ENCODE results near the gene CFAP206. TPM values are rescaled to one million over a fixed set of nuclear protein-coding genes. Genes with fewer than 3 reads are reported as not detected.
A peak's percentile ranks its signal among the peaks of the same experiment; 100 is the strongest.

CFAP206 gene
- total and polyA plus RNA-seq, 7 experiments from 2014 or later: not detected

- no peak overlapping the region for H3K4me3 Mint-ChIP-seq
- Histone ChIP-seq H3K36me3 (ENCODE audit: control insufficient read depth in 2 of 3, insufficient read depth in 3 of 3, low read length in 3 of 3) (no peaks in the 10 kb centered on the region), H3K4me3 (ENCODE audit: low read length) (no peak overlapping the region), H3K27me3 (ENCODE audit: control insufficient read depth in 2 of 2, insufficient read depth in 2 of 2, low read length in 2 of 2) (peaks cover 0 to 3% of the 10 kb centered on the region in 2 donors), H3K27ac (ENCODE audit: low read depth, low read length) (no peak overlapping the region), H3K4me1 (ENCODE audit: control insufficient read depth in 2 of 2, insufficient read depth in 2 of 2, low read length in 2 of 2) (no peaks in the 10 kb centered on the region), H3K9me3 (ENCODE audit: control insufficient read depth in 2 of 3, low read length in 3 of 3) (no peaks in the 10 kb centered on the region)
- no peak overlapping the region for H3K27ac Mint-ChIP-seq
- H3K9me3 Mint-ChIP-seq: peaks cover 0 to 4% (median 0%) of the 10 kb centered on the region in 11 donors
- no peaks in the 10 kb centered on the region for H3K4me1 Mint-ChIP-seq
- peaks cover 5 to 41% (median 16%) of the 10 kb centered on the region in 5 donors for H3K27me3 Mint-ChIP-seq
- ATAC-seq (peak; percentile 83), DNase-seq (peak; percentile 8 to 51 (median 44))
- ChIA-PET CTCF (no interaction called here), POLR2A (no interaction called here)
- no peaks in the 10 kb centered on the region for H3K36me3 Mint-ChIP-seq
- intact Hi-C loops (cut with micrococcal nuclease): loop anchor here in 1 of 2 donors (2.0 kb wide), 2 partner anchors 28 to 36 kb away; partner anchors contain the start of gene SLC35A1
Measured at GRCh38 chr6:87436435-87436834, 28.7 kb downstream of the CFAP206 start.

- Histone ChIP-seq H3K36me3 (ENCODE audit: control insufficient read depth in 2 of 3, insufficient read depth in 3 of 3, low read length in 3 of 3) (no peaks in the 10 kb centered on the region), H3K4me3 (ENCODE audit: low read length) (no peak overlapping the region), H3K27me3 (ENCODE audit: control insufficient read depth in 2 of 2, insufficient read depth in 2 of 2, low read length in 2 of 2) (peaks cover 0 to 3% of the 10 kb centered on the region in 2 donors), H3K27ac (ENCODE audit: low read depth, low read length) (no peak overlapping the region), H3K4me1 (ENCODE audit: control insufficient read depth in 2 of 2, insufficient read depth in 2 of 2, low read length in 2 of 2) (no peaks in the 10 kb centered on the region), H3K9me3 (ENCODE audit: control insufficient read depth in 2 of 3, low read length in 3 of 3) (no peaks in the 10 kb centered on the region)
- POLR2A ChIA-PET: no interaction called here
- ATAC-seq (no peak), DNase-seq (no peak)
- CTCF ChIA-PET: interaction anchor here (0.7 kb wide), 1 partner anchor 22 kb away, joined by 4 read pairs; no protein-coding TSS in a partner anchor
- H3K27me3 Mint-ChIP-seq: peaks cover 3 to 33% (median 15%) of the 10 kb centered on the region in 5 donors
- H3K4me3 Mint-ChIP-seq: no peak overlapping the region
- no peaks in the 10 kb centered on the region for H3K4me1 Mint-ChIP-seq
- peaks cover 0 to under 1% (median 0%) of the 10 kb centered on the region in 5 donors for H3K36me3 Mint-ChIP-seq
- peaks cover 0 to 19% (median 6%) of the 10 kb centered on the region in 11 donors for H3K9me3 Mint-ChIP-seq
- intact Hi-C loops (cut with micrococcal nuclease): no loop called here
- H3K27ac Mint-ChIP-seq: no peak overlapping the region
Measured at GRCh38 chr6:87441711-87442110, 33.9 kb downstream of the CFAP206 start.

DNA sequence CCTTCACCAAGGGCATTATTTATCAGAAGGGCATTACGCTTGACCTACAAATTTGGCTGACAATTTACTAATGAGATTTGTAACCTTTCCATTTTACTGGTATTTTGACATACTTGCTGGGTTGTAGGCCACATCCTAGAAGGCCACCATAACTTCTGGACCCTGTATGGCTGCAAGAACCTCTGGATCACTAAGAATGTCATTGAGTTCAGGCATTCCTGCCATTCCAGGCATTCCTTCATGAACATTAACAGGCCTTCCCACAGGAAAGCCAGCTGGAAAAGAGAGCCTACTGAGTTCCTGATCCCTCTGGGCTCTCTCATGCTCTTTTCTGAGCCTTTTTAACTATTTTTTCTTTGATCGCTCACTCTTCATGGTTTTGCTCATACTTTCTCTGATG, 36.6 kb downstream of the CFAP206 start:
- no peak for DNase-seq
- no peak overlapping the region for H3K4me3 Mint-ChIP-seq
- peaks cover 0 to 7% (median 0%) of the 10 kb centered on the region in 5 donors for H3K36me3 Mint-ChIP-seq
- H3K27ac Mint-ChIP-seq: no peak overlapping the region
- Histone ChIP-seq H3K36me3 (ENCODE audit: control insufficient read depth in 2 of 3, insufficient read depth in 3 of 3, low read length in 3 of 3) (no peaks in the 10 kb centered on the region), H3K27ac (ENCODE audit: low read depth, low read length) (no peak overlapping the region), H3K4me1 (ENCODE audit: control insufficient read depth in 2 of 2, insufficient read depth in 2 of 2, low read length in 2 of 2) (no peaks in the 10 kb centered on the region), H3K4me3 (ENCODE audit: low read length) (no peak overlapping the region), H3K27me3 (ENCODE audit: control insufficient read depth in 2 of 2, insufficient read depth in 2 of 2, low read length in 2 of 2) (peaks cover 0 to 6% of the 10 kb centered on the region in 2 donors), H3K9me3 (ENCODE audit: control insufficient read depth in 2 of 3, low read length in 3 of 3) (no peaks in the 10 kb centered on the region)
- no peak for ATAC-seq
- H3K27me3 Mint-ChIP-seq: peaks cover 3 to 42% (median 27%) of the 10 kb centered on the region in 5 donors
- CTCF ChIA-PET: no interaction called here
- POLR2A ChIA-PET: no interaction called here
- intact Hi-C loops (cut with micrococcal nuclease): no loop called here
- H3K4me1 Mint-ChIP-seq: no peaks in the 10 kb centered on the region
- H3K9me3 Mint-ChIP-seq: peaks cover 0 to 19% (median 6%) of the 10 kb centered on the region in 11 donors

- POLR2A ChIA-PET: no interaction called here
- Histone ChIP-seq H3K27ac (ENCODE audit: low read depth, low read length) (no peak overlapping the region), H3K9me3 (ENCODE audit: control insufficient read depth in 2 of 3, low read length in 3 of 3) (no peaks in the 10 kb centered on the region), H3K36me3 (ENCODE audit: control insufficient read depth in 2 of 3, insufficient read depth in 3 of 3, low read length in 3 of 3) (no peaks in the 10 kb centered on the region), H3K4me1 (ENCODE audit: control insufficient read depth in 2 of 2, insufficient read depth in 2 of 2, low read length in 2 of 2) (no peaks in the 10 kb centered on the region), H3K4me3 (ENCODE audit: low read length) (no peak overlapping the region), H3K27me3 (ENCODE audit: control insufficient read depth in 2 of 2, insufficient read depth in 2 of 2, low read length in 2 of 2) (no peaks in the 10 kb centered on the region)
- H3K27ac Mint-ChIP-seq: no peak overlapping the region
- H3K4me3 Mint-ChIP-seq: no peak overlapping the region
- no peaks in the 10 kb centered on the region for H3K4me1 Mint-ChIP-seq
- ATAC-seq: no peak
- CTCF ChIA-PET: no interaction called here
- peaks cover 34 to 65% (median 40%) of the 10 kb centered on the region in 5 donors for H3K27me3 Mint-ChIP-seq
- H3K36me3 Mint-ChIP-seq: peaks cover 0 to 4% (median 0%) of the 10 kb centered on the region in 5 donors
- DNase-seq: no peak
- peaks cover 0 to 16% (median 4%) of the 10 kb centered on the region in 11 donors for H3K9me3 Mint-ChIP-seq
- intact Hi-C loops (cut with micrococcal nuclease): no loop called here
Measured at GRCh38 chr6:87465051-87465450, 57.3 kb downstream of the CFAP206 start.

DNA sequence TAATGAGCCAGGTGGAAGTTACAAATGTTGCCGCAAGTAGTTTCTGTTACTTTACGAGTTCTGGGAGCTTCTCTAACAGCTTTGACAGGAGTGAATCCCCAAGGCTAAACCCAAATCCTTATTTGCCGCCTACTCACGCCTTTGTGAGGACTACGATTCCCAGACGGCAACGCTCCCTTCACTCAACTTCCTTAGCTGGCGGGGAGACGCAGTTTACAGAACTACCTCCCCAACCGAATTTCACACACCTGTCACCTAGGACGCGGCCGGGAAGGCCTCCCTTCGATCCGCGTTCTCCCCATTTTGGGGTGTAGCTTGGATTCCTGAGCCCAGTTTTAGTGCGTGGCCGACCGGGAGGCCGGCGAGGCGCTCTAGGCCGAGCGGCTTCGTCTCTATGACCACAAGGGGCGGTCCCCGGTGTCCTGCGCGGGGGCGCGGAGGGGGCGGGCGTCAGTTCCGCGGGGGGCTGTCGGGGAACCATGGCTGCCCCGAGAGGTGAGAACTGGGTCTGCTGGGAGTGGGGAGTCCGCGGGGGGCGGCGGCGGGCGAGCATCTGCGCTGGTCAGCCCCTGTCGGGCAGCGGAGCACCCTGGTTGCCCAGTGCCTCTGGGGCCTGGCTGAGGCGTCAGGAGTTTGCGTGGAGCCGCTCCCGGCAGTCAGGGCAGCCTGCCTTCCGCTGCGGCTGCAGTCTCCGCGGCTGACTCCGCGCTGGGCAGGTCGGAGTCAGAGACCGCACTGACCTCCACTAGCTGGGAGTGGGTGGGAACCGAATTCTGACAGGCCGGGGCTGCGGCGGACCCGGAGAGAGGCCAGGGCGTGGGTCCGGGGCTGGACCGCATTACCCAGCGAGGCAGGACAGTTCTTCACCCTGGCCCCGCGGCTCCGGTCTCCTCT, 65.0 kb downstream of the CFAP206 start, which contains the start of gene SLC35A1:
Gene SLC35A1, plus strand, starts transcription at position 450 of the 894 bp plus-strand sequence. Its CDS starts 30 bp downstream, at position 480.
- Mint-ChIP-seq H3K4me3 (peak within 1 kb of the TSS; percentile 88 to 99 (median 98)), H3K27ac (peak within 1 kb of the TSS; percentile 95 to 100 (median 99)), H3K27me3 (peaks cover 2 to 14% (median 9%) of the 10 kb centered on the region in 5 donors), H3K4me1 (peaks cover 14 to 31% (median 20%) of the 10 kb centered on the region in 7 donors), H3K36me3 (peaks cover 0 to 5% (median 0%) of the 10 kb centered on the region in 5 donors), H3K9me3 (peaks cover 0 to 2% (median 0%) of the 10 kb centered on the region in 11 donors)
- ChIA-PET POLR2A (interaction anchor here (0.6 to 2.3 kb wide), 8 partner anchors 12 to 320 kb away, joined by 3 to 9 read pairs (median 3); partner anchors contain the start of genes AKIRIN2, ORC3 and RARS2), CTCF (no interaction called here)
- Histone ChIP-seq H3K4me3 (ENCODE audit: low read length) (peak within 1 kb of the TSS; percentile 81), H3K36me3 (ENCODE audit: control insufficient read depth in 2 of 3, insufficient read depth in 3 of 3, low read length in 3 of 3) (peaks cover 0 to 12% (median 0%) of the 10 kb centered on the region in 3 experiments), H3K27ac (ENCODE audit: low read depth, low read length) (peak within 1 kb of the TSS; percentile 93), H3K27me3 (ENCODE audit: control insufficient read depth in 2 of 2, insufficient read depth in 2 of 2, low read length in 2 of 2) (no peaks in the 10 kb centered on the region), H3K4me1 (ENCODE audit: control insufficient read depth in 2 of 2, insufficient read depth in 2 of 2, low read length in 2 of 2) (peaks cover 9 to 11% of the 10 kb centered on the region in 2 donors), H3K9me3 (ENCODE audit: control insufficient read depth in 2 of 3, low read length in 3 of 3) (no peaks in the 10 kb centered on the region)
- intact Hi-C loops (cut with micrococcal nuclease): loop anchor here (1.0 to 10.0 kb wide), 14 partner anchors 36 to 1878 kb away; partner anchors contain the start of genes AKIRIN2 (in 2 of the 2), ORC3 (in 2 of the 2), SMIM8 (in 2 of the 2) and ZNF292 (in 2 of the 2)
- peak; percentile 78 to 92 (median 87) for DNase-seq
- peak; percentile 97 for ATAC-seq

- ChIA-PET POLR2A (interaction anchor here (1.3 to 2.3 kb wide), 3 partner anchors 13 to 118 kb away, joined by 3 to 9 read pairs (median 5); partner anchors contain the start of genes ORC3 and RARS2), CTCF (no interaction called here)
- Mint-ChIP-seq H3K36me3 (peaks cover 0 to 12% (median 7%) of the 10 kb centered on the region in 5 donors), H3K27ac (peak overlapping the region; percentile 76 to 100 (median 97)), H3K4me3 (peak overlapping the region; percentile 88 to 99 (median 98)), H3K9me3 (peaks cover 0 to 2% (median 0%) of the 10 kb centered on the region in 11 donors), H3K4me1 (peaks cover 14 to 31% (median 21%) of the 10 kb centered on the region in 7 donors), H3K27me3 (peaks cover 0 to 7% (median 2%) of the 10 kb centered on the region in 5 donors)
- intact Hi-C loops (cut with micrococcal nuclease): loop anchor here (1.0 to 10.0 kb wide), 8 partner anchors 37 to 1879 kb away; partner anchors contain the start of genes ORC3 (in 1 of the 2), PNRC1 (in 1 of the 2), RNGTT (in 1 of the 2) and SNX14 (in 1 of the 2)
- Histone ChIP-seq H3K4me1 (ENCODE audit: control insufficient read depth in 2 of 2, insufficient read depth in 2 of 2, low read length in 2 of 2) (peaks cover 9 to 11% of the 10 kb centered on the region in 2 donors), H3K27ac (ENCODE audit: low read depth, low read length) (peak overlapping the region; percentile 93), H3K9me3 (ENCODE audit: control insufficient read depth in 2 of 3, low read length in 3 of 3) (no peaks in the 10 kb centered on the region), H3K4me3 (ENCODE audit: low read length) (peak overlapping the region; percentile 81), H3K27me3 (ENCODE audit: control insufficient read depth in 2 of 2, insufficient read depth in 2 of 2, low read length in 2 of 2) (no peaks in the 10 kb centered on the region), H3K36me3 (ENCODE audit: control insufficient read depth in 2 of 3, insufficient read depth in 3 of 3, low read length in 3 of 3) (peaks cover 0 to 17% (median 0%) of the 10 kb centered on the region in 3 experiments)
- DNase-seq: peak in 4 of 9 donors; percentile 57 to 69 (median 66)
- ATAC-seq: peak; percentile 75
Measured at GRCh38 chr6:87473419-87473903, 65.7 kb downstream of the CFAP206 start.

All from naive thymus-derived CD4-positive, alpha-beta T cell (primary cell).